Activated CD4-positive, alpha-beta T cell treated with anti-CD3 and anti-CD28 coated beads, Interleukin-2, amount 10 ng/mL, durations not matched to agents 7 days and 5 days (primary cell): Measurements from ENCODE around the gene UNC5C. TPM values are rescaled to one million over a fixed set of nuclear protein-coding genes. Genes with fewer than 3 reads are reported as not detected.

Source experiments
- CTCF ChIA-PET: fragments of 350-600 bp; sonication (Branson Sonifier 250); formaldehyde crosslinking; loops from one replicate; lab custom pipeline; 2021; ENCODE audit warnings: antibody characterized with exemption; lab: Charles Lee
- POLR2A ChIA-PET: fragments of 350-600 bp; sonication (Branson Sonifier 250); formaldehyde crosslinking; loops from one replicate; lab custom pipeline; 2021; ENCODE audit warnings: antibody characterized with exemption; lab: Charles Lee
- DNase-seq: peaks from one replicate; pipeline ENCODE4 v3.0.0-alpha.2; 2020
- H3K27ac Mint-ChIP-seq: one replicate; pipeline ENCODE4 v1.8.0; 2021; ENCODE audit warnings: mild to moderate bottlenecking, moderate library complexity, mixed read lengths
- H3K27me3 Mint-ChIP-seq: one replicate; pipeline ENCODE4 v1.8.0; 2021; ENCODE audit warnings: mixed read lengths
- H3K36me3 Mint-ChIP-seq: one replicate; pipeline ENCODE4 v1.8.0; 2021; ENCODE audit warnings: low read depth, mixed read lengths
- H3K4me1 Mint-ChIP-seq: one replicate; pipeline ENCODE4 v1.8.0; 2021; ENCODE audit warnings: mixed read lengths
- H3K4me3 Mint-ChIP-seq: one replicate; pipeline ENCODE4 v1.8.0; 2021; ENCODE audit warnings: mild to moderate bottlenecking, moderate library complexity, mixed read lengths
- H3K9me3 Mint-ChIP-seq: one replicate; pipeline ENCODE4 v1.8.0; 2021; ENCODE audit warnings: mixed read lengths
- total RNA-seq, 2 experiments: library from RNA; stranded (reverse); gene quantifications; one replicate each; pipeline ENCODE4 v1.2.3, GENCODE V29; 2021

The UNC5C gene
- total RNA-seq, 2 experiments from 2014 or later: not detected

DNA sequence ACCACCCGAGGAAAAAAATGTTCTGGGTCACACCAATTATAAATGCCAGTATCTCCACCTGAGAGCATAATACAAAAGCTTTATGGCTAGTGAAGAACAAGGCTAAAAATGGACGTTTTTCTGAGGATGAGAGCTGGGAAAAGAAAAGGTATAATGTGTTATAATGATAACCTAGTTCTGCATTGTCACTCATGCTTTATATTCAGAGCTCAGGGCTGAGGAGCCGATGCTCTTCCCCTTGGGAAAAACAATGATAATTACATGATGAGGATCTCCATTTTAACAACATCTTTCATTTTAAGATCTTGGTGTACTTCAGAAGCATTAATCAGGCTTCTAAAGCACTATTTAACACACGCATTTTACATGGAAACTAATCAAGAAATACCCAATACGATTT, 333.7 kb downstream of the UNC5C start:
- no peak for DNase-seq
- ChIA-PET POLR2A (no interaction called here), CTCF (interaction anchor here (1.8 kb wide), 1 partner anchor 79 kb away, joined by 4 read pairs; no protein-coding TSS in a partner anchor)
- Mint-ChIP-seq H3K9me3 (no peaks in the 10 kb centered on the region), H3K36me3 (no peaks in the 10 kb centered on the region), H3K4me3 (no peak overlapping the region), H3K27ac (no peak overlapping the region), H3K4me1 (no peaks in the 10 kb centered on the region), H3K27me3 (no peaks in the 10 kb centered on the region)

- no peaks in the 10 kb centered on the region for H3K27me3 Mint-ChIP-seq
- no peaks in the 10 kb centered on the region for H3K36me3 Mint-ChIP-seq
- POLR2A ChIA-PET: no interaction called here
- no peaks in the 10 kb centered on the region for H3K4me1 Mint-ChIP-seq
- no peaks in the 10 kb centered on the region for H3K9me3 Mint-ChIP-seq
- no peak for DNase-seq
- no peak overlapping the region for H3K4me3 Mint-ChIP-seq
- H3K27ac Mint-ChIP-seq: no peak overlapping the region
- CTCF ChIA-PET: interaction anchor here (1.8 kb wide), 1 partner anchor 80 kb away, joined by 4 read pairs; no protein-coding TSS in a partner anchor
These were observed 334.4 kb downstream of the UNC5C start for GRCh38 chr4:95214408-95214807.

DNA sequence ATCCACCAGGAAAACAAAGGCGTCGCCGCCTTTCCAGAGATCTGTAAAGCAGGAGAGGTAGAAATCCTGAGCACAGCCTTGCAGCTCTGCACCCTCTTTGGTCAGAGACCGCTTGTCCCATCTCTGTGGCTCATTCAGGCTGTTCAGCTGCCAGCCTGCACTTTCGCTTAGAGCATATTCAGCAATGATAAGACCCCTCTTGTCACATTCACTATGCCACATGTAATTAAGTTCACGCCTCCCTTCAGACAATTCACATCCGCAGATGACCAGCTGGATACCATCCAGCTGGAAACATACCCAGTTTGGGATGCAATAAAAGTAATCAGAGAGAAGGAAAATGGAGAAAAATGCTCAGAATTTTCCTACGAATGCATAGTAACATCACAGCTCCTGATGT, 335.4 kb downstream of the UNC5C start:
- Mint-ChIP-seq H3K9me3 (no peaks in the 10 kb centered on the region), H3K27me3 (no peaks in the 10 kb centered on the region), H3K4me3 (no peak overlapping the region), H3K36me3 (no peaks in the 10 kb centered on the region), H3K27ac (no peak overlapping the region), H3K4me1 (no peaks in the 10 kb centered on the region)
- ChIA-PET POLR2A (no interaction called here), CTCF (no interaction called here)
- DNase-seq: no peak

GRCh38 chr4:95212692-95213091, 336.1 kb downstream of the UNC5C start:
- H3K4me1 Mint-ChIP-seq: no peaks in the 10 kb centered on the region
- no peak overlapping the region for H3K27ac Mint-ChIP-seq
- ChIA-PET CTCF (no interaction called here), POLR2A (no interaction called here)
- H3K36me3 Mint-ChIP-seq: no peaks in the 10 kb centered on the region
- no peak for DNase-seq
- H3K9me3 Mint-ChIP-seq: no peaks in the 10 kb centered on the region
- H3K27me3 Mint-ChIP-seq: no peaks in the 10 kb centered on the region
- no peak overlapping the region for H3K4me3 Mint-ChIP-seq

- H3K4me1 Mint-ChIP-seq: no peaks in the 10 kb centered on the region
- POLR2A ChIA-PET: no interaction called here
- CTCF ChIA-PET: no interaction called here
These were observed 338.8 kb downstream of the UNC5C start for GRCh38 chr4:95209927-95210326.

GRCh38 chr4:95204873-95205272, 343.9 kb downstream of the UNC5C start:
- no peaks in the 10 kb centered on the region for H3K9me3 Mint-ChIP-seq

More at GRCh38 chr4:95209927-95210326, 338.8 kb downstream of the UNC5C start:
- no peak overlapping the region for H3K27ac Mint-ChIP-seq
- no peaks in the 10 kb centered on the region for H3K36me3 Mint-ChIP-seq
- no peaks in the 10 kb centered on the region for H3K27me3 Mint-ChIP-seq
- H3K9me3 Mint-ChIP-seq: no peaks in the 10 kb centered on the region
- DNase-seq: no peak
- no peak overlapping the region for H3K4me3 Mint-ChIP-seq

DNA sequence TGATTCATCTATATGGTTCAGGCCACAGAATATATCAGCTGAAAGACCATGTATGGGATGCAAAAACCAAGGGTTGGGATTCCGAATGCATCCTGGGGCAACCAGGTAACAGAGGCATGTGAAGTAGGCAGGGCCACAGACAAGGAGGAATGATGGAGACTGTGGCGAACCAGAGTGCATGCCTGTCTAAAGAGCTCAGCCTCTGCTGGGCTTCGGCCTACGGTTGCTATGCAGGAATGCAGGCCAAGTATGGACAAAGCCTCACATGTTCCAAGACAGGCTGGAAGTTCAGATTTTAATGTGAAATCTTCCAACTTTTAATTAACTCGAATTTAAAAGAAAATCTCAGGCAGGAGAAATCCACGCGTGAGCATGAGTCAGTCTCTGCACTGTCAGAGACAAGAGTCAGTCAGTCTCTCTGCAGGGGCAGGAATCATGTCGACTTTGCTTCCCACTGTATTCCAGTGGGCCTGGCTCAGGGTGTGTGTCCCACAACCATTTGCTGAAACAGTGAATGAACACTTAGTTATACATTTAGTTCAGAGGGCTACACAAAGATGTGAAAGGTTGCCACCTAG, 344.4 kb downstream of the UNC5C start:
- Mint-ChIP-seq H3K9me3 (no peaks in the 10 kb centered on the region), H3K36me3 (no peaks in the 10 kb centered on the region), H3K4me1 (no peaks in the 10 kb centered on the region), H3K27me3 (no peaks in the 10 kb centered on the region), H3K4me3 (no peak overlapping the region), H3K27ac (no peak overlapping the region)
- ChIA-PET POLR2A (no interaction called here), CTCF (no interaction called here)
- no peak for DNase-seq

More at GRCh38 chr4:95204873-95205272, 343.9 kb downstream of the UNC5C start:
- Mint-ChIP-seq H3K36me3 (no peaks in the 10 kb centered on the region), H3K27me3 (no peaks in the 10 kb centered on the region), H3K27ac (no peak overlapping the region), H3K4me1 (no peaks in the 10 kb centered on the region), H3K4me3 (no peak overlapping the region)
- POLR2A ChIA-PET: no interaction called here
- DNase-seq: no peak
- CTCF ChIA-PET: no interaction called here

DNA sequence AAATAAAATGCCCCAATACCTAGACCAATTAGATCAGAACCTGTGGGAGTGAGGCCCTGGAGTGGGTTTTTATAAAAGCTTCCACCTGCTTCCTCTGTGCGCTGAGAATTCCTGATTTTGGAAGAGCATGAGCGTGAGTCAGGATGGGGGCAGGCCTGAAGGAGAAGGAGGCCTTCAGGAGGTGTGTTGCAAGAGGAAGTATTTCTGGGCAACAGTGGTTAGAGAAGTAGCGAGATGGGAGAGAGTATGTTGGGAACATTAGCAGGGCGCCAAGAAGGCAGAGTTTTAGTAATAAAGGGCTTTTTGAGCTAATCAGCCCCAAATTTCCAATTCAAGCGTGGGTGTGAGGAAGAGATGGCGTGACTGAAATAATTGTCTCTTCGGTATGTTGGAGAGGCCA, 349.8 kb downstream of the UNC5C start:
- ChIA-PET POLR2A (no interaction called here), CTCF (interaction anchor here (1.1 kb wide), 1 partner anchor 9 kb away, joined by 3 read pairs; no protein-coding TSS in a partner anchor)
- Mint-ChIP-seq H3K9me3 (no peaks in the 10 kb centered on the region), H3K27me3 (no peaks in the 10 kb centered on the region), H3K27ac (no peak overlapping the region), H3K4me1 (no peaks in the 10 kb centered on the region), H3K4me3 (no peak overlapping the region), H3K36me3 (no peaks in the 10 kb centered on the region)
- no peak for DNase-seq

DNA sequence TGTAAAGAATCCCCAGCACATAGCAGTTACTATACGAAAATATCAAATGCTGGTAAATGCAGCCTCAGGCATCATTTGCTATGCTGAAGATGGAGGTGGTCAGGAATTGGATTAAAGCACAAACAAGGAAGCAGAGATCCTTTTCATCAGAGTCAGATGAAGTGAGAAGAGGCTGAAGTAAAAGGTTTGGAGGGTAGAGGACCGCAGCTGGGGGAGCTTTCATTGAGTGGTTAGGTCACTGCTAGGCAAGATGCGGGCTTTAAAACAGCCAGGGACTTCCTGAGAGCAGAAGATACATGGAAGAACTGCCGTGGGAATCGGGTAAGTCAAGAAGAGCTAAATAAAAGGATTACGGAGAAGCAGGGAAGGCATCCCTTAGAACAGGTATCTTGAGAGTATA, 351.4 kb downstream of the UNC5C start:
- no peaks in the 10 kb centered on the region for H3K27me3 Mint-ChIP-seq
- POLR2A ChIA-PET: no interaction called here
- DNase-seq: no peak
- no peaks in the 10 kb centered on the region for H3K36me3 Mint-ChIP-seq
- H3K4me1 Mint-ChIP-seq: peaks cover 4% of the 10 kb centered on the region
- CTCF ChIA-PET: interaction anchor here (0.6 kb wide), 1 partner anchor 101 kb away, joined by 3 read pairs; no protein-coding TSS in a partner anchor
- no peaks in the 10 kb centered on the region for H3K9me3 Mint-ChIP-seq
- H3K27ac Mint-ChIP-seq: no peak overlapping the region
- H3K4me3 Mint-ChIP-seq: no peak overlapping the region

DNA sequence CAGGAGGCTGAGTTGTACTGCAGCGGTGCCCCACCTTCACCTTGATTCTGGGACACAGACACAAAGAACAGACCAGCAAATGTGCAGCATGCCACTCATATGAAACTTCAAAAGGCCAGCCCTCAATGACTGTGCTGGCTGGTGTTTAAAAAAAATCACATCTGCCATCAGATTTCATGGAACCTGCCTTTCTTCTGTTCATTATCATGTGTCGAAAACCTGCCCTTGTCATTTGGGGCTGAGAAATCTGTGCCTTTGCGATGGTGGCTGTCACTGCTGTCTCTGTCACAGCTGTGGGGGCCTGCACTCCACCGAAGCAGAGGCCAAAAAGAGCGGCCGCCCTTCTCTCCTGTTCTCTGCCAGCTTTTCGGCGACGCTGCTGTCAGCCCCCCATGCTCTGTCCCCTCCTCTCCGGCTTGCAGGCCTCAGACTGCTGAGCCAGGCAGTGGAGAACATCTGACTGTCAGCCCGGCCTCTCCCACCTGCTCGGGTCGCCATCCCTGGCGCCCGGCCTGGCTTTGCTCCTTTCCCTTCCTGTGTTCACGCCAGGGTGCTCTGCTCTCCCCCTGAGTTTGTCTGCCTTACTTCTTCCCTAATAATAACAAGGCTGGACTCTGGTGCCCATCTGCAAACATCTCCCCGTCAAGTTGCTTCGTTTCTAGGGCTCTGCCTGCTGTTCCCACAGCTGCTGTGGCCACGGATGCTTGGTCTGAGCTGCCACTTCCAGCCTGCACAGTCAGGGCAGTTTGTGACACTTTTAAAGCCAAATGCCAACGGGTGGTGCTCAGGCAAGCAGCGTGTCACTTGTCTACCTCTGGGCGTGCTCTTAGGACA, 355.2 kb downstream of the UNC5C start:
- POLR2A ChIA-PET: no interaction called here

GRCh38 chr4:95191537-95191936, 357.2 kb downstream of the UNC5C start:
- Mint-ChIP-seq H3K27me3 (no peaks in the 10 kb centered on the region), H3K4me3 (no peak overlapping the region), H3K27ac (no peak overlapping the region), H3K4me1 (peaks cover 18% of the 10 kb centered on the region), H3K36me3 (no peaks in the 10 kb centered on the region), H3K9me3 (no peaks in the 10 kb centered on the region)
- no peak for DNase-seq
- POLR2A ChIA-PET: no interaction called here
- CTCF ChIA-PET: no interaction called here

More for the DNA sequence above, 355.2 kb downstream of the UNC5C start:
- CTCF ChIA-PET: no interaction called here
- H3K4me3 Mint-ChIP-seq: no peak overlapping the region
- no peaks in the 10 kb centered on the region for H3K9me3 Mint-ChIP-seq
- peaks cover 15% of the 10 kb centered on the region for H3K4me1 Mint-ChIP-seq
- no peaks in the 10 kb centered on the region for H3K27me3 Mint-ChIP-seq
- no peaks in the 10 kb centered on the region for H3K36me3 Mint-ChIP-seq
- no peak for DNase-seq
- H3K27ac Mint-ChIP-seq: no peak overlapping the region

GRCh38 chr4:95190751-95191436, 357.9 kb downstream of the UNC5C start:
- DNase-seq: no peak
- ChIA-PET CTCF (no interaction called here), POLR2A (no interaction called here)
- Mint-ChIP-seq H3K9me3 (no peaks in the 10 kb centered on the region), H3K27me3 (no peaks in the 10 kb centered on the region), H3K27ac (no peak overlapping the region), H3K36me3 (no peaks in the 10 kb centered on the region), H3K4me1 (peaks cover 18% of the 10 kb centered on the region), H3K4me3 (no peak overlapping the region)
